ENCODE data around the gene CHRM4. TPM values are rescaled to one million over a fixed set of nuclear protein-coding genes. Genes with fewer than 3 reads are reported as not detected.
A peak's percentile ranks its signal among the peaks of the same experiment; 100 is the strongest.

Gene CHRM4
- total and polyA plus RNA-seq, 2 experiments from 2014 or later: 0.30 TPM; not detected in 1

- H3K4me3 ChIP-seq: no peak overlapping the region
- no peaks in the 10 kb centered on the region for H3K79me2 ChIP-seq
- H3K36me3 ChIP-seq (replicated peaks; ENCODE audit: insufficient read depth, low read depth): no peaks in the 10 kb centered on the region
- no peaks in the 10 kb centered on the region for H4K20me1 ChIP-seq (ENCODE audit: insufficient read depth, poor library complexity, severe bottlenecking)
- DNase-seq (ENCODE audit: low spot score): no peak
- H3K4me2 ChIP-seq: no peak overlapping the region
- no peaks in the 10 kb centered on the region for H3K9me3 ChIP-seq (ENCODE audit: low read depth)
- H3K4me1 ChIP-seq (ENCODE audit: insufficient read depth): peaks cover 8% of the 10 kb centered on the region
- no peak overlapping the region for H2AFZ ChIP-seq
- TF ChIP-seq EZH2 (IDR thresholded peaks at IDR 0.05; ENCODE audit: borderline replicate concordance): no peak
- TF ChIP-seq, protein P1, sequence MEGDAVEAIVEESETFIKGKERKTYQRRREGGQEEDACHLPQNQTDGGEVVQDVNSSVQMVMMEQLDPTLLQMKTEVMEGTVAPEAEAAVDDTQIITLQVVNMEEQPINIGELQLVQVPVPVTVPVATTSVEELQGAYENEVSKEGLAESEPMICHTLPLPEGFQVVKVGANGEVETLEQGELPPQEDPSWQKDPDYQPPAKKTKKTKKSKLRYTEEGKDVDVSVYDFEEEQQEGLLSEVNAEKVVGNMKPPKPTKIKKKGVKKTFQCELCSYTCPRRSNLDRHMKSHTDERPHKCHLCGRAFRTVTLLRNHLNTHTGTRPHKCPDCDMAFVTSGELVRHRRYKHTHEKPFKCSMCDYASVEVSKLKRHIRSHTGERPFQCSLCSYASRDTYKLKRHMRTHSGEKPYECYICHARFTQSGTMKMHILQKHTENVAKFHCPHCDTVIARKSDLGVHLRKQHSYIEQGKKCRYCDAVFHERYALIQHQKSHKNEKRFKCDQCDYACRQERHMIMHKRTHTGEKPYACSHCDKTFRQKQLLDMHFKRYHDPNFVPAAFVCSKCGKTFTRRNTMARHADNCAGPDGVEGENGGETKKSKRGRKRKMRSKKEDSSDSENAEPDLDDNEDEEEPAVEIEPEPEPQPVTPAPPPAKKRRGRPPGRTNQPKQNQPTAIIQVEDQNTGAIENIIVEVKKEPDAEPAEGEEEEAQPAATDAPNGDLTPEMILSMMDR (IDR thresholded peaks at IDR 0.05; ENCODE audit: poor library complexity): no peak
- no peak for TF ChIP-seq EZH2phosphoT487 (IDR thresholded peaks at IDR 0.05; ENCODE audit: low read depth, severe bottlenecking, unreplicated experiment)
- 86% methylated on average over 9 of the region's 9 CpGs for WGBS (ENCODE audit: low lambda C conversion rate, missing lambda C conversion rate)
- H3K27ac ChIP-seq: no peak overlapping the region
- H3K27me3 ChIP-seq: no peaks in the 10 kb centered on the region
- no peaks in the 10 kb centered on the region for H3K9me2 ChIP-seq (replicated peaks; ENCODE audit: insufficient read depth)
These were observed 35.8 kb upstream of the CHRM4 start for GRCh38 chr11:46427364-46427763.

GRCh38 chr11:46426233-46426991 is 34.8 kb upstream of the CHRM4 start:
- H3K27me3 ChIP-seq: no peaks in the 10 kb centered on the region
- no peaks in the 10 kb centered on the region for H4K20me1 ChIP-seq (ENCODE audit: insufficient read depth, poor library complexity, severe bottlenecking)
- WGBS (ENCODE audit: low lambda C conversion rate, missing lambda C conversion rate): 93% methylated on average over 4 of the region's 4 CpGs
- no peaks in the 10 kb centered on the region for H3K36me3 ChIP-seq (replicated peaks; ENCODE audit: insufficient read depth, low read depth)
- H3K4me2 ChIP-seq: no peak overlapping the region
- no peak overlapping the region for H2AFZ ChIP-seq
- no peak overlapping the region for H3K27ac ChIP-seq
- TF ChIP-seq EZH2 (IDR thresholded peaks at IDR 0.05; ENCODE audit: borderline replicate concordance) (no peak), EZH2phosphoT487 (IDR thresholded peaks at IDR 0.05; ENCODE audit: low read depth, severe bottlenecking, unreplicated experiment) (no peak)
- TF ChIP-seq, protein P1 (IDR thresholded peaks at IDR 0.05; ENCODE audit: poor library complexity): no peak
- H3K9me2 ChIP-seq (replicated peaks; ENCODE audit: insufficient read depth): no peaks in the 10 kb centered on the region
- no peak overlapping the region for H3K4me3 ChIP-seq
- H3K9me3 ChIP-seq (ENCODE audit: low read depth): no peaks in the 10 kb centered on the region
- DNase-seq (ENCODE audit: low spot score): no peak
- peaks cover 13% of the 10 kb centered on the region for H3K4me1 ChIP-seq (ENCODE audit: insufficient read depth)
- no peaks in the 10 kb centered on the region for H3K79me2 ChIP-seq

- no peaks in the 10 kb centered on the region for H3K36me3 ChIP-seq (replicated peaks; ENCODE audit: insufficient read depth, low read depth)
- H3K9me3 ChIP-seq (ENCODE audit: low read depth): no peaks in the 10 kb centered on the region
- no peak overlapping the region for H3K27ac ChIP-seq
- no peaks in the 10 kb centered on the region for H3K27me3 ChIP-seq
- WGBS (ENCODE audit: low lambda C conversion rate, missing lambda C conversion rate): 46% methylated on average over 7 of the region's 7 CpGs
- peak overlapping the region; percentile 25 for H3K4me2 ChIP-seq
- TF ChIP-seq, protein P1 (IDR thresholded peaks at IDR 0.05; ENCODE audit: poor library complexity): no peak
- TF ChIP-seq EZH2phosphoT487 (IDR thresholded peaks at IDR 0.05; ENCODE audit: low read depth, severe bottlenecking, unreplicated experiment) (no peak), EZH2 (IDR thresholded peaks at IDR 0.05; ENCODE audit: borderline replicate concordance) (no peak)
- no peak overlapping the region for H2AFZ ChIP-seq
- H3K79me2 ChIP-seq: no peaks in the 10 kb centered on the region
- no peaks in the 10 kb centered on the region for H3K9me2 ChIP-seq (replicated peaks; ENCODE audit: insufficient read depth)
- no peak overlapping the region for H3K4me3 ChIP-seq
- H3K4me1 ChIP-seq (ENCODE audit: insufficient read depth): peaks cover 13% of the 10 kb centered on the region
- no peak for DNase-seq (ENCODE audit: low spot score)
- no peaks in the 10 kb centered on the region for H4K20me1 ChIP-seq (ENCODE audit: insufficient read depth, poor library complexity, severe bottlenecking)
These were observed 31.0 kb upstream of the CHRM4 start for GRCh38 chr11:46422588-46422987.

Measured in hepatocyte (in vitro differentiated cells).